ENCODE measurements around the gene CNGB1. TPM values are rescaled to one million over a fixed set of nuclear protein-coding genes. Genes with fewer than 3 reads are reported as not detected.

Gene CNGB1
- total and polyA plus RNA-seq, 4 donors = under 0.01 TPM; not detected in 2

DNA sequence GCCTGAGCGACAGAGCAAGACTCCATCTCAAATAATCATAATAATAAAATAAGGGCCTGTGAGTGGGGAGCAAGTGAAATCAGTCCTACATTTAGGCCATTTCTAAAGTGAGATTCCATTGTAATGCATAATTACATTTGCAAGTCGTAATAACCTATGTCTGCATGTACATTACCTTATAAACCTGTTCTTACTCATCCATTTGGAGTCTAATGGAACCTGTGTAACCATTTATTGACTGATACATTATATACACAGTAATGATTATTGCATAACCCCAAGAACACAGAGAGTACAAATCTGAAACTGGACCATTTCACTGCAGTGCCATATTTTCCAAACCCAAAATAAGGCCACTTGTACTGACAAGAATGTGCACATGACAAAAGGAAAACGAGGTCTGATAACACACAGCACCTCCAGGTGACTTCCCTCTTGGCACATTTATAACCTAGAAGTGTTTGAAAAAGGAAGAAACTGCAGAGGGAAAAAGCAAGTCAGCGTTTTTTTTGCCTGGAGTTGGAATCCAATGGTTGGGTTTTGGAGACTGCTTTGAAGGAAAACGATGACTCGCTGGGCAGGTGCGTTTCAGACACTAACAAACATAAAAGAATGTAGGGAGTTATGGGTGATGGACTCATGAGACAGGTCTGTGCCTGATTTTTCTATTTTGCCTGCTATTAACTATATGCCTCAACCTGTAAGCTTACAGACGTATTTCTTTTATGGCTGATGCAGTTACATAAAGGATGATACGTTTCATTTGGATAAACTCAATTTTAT, 105.0 kb downstream of the CNGB1 start:
- Histone ChIP-seq H3K9me3 (ENCODE audit: control insufficient read depth in 4 of 4, low read length in 3 of 4) (no peaks in the 10 kb centered on the region), H3K36me3 (ENCODE audit: control insufficient read depth in 4 of 4, insufficient read depth in 3 of 4, low read depth in 1 of 4, low read length in 3 of 4) (no peaks in the 10 kb centered on the region), H3K4me1 (ENCODE audit: control insufficient read depth in 4 of 4, insufficient read depth in 4 of 4, low read length in 3 of 4) (peaks cover 0 to 14% (median 12%) of the 10 kb centered on the region in 4 donors), H3K27me3 (ENCODE audit: control insufficient read depth in 4 of 4, insufficient read depth in 4 of 4, low read length in 3 of 4) (no peaks in the 10 kb centered on the region), H3K9ac (ENCODE audit: low read depth in 1 of 2, low read length in 2 of 2) (no peak overlapping the region), H3K27ac (ENCODE audit: low read depth in 1 of 2, low read length in 2 of 2) (no peak overlapping the region), H3K4me3 (ENCODE audit: low read depth in 1 of 3, low read length in 3 of 3) (no peak overlapping the region)
- TF ChIP-seq, protein P1, sequence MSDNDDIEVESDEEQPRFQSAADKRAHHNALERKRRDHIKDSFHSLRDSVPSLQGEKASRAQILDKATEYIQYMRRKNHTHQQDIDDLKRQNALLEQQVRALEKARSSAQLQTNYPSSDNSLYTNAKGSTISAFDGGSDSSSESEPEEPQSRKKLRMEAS (IDR thresholded peaks at IDR 0.05) = no peak
- TF ChIP-seq TAF1 (conservative IDR thresholded peaks at IDR 0.05) (no peak), EGR1 (IDR thresholded peaks at IDR 0.05; ENCODE audit: low read depth in 2 of 2) (no peak), HNF4G (IDR thresholded peaks at IDR 0.05) (no peak), RAD21 (IDR thresholded peaks at IDR 0.05) (no peak), FOXA1 (IDR thresholded peaks at IDR 0.05) (no peak), RXRA (IDR thresholded peaks at IDR 0.05) (no peak)
- TF ChIP-seq, protein P2, sequence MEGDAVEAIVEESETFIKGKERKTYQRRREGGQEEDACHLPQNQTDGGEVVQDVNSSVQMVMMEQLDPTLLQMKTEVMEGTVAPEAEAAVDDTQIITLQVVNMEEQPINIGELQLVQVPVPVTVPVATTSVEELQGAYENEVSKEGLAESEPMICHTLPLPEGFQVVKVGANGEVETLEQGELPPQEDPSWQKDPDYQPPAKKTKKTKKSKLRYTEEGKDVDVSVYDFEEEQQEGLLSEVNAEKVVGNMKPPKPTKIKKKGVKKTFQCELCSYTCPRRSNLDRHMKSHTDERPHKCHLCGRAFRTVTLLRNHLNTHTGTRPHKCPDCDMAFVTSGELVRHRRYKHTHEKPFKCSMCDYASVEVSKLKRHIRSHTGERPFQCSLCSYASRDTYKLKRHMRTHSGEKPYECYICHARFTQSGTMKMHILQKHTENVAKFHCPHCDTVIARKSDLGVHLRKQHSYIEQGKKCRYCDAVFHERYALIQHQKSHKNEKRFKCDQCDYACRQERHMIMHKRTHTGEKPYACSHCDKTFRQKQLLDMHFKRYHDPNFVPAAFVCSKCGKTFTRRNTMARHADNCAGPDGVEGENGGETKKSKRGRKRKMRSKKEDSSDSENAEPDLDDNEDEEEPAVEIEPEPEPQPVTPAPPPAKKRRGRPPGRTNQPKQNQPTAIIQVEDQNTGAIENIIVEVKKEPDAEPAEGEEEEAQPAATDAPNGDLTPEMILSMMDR (IDR thresholded peaks at IDR 0.05; ENCODE audit: low read depth, low read length, missing input control) = no peak
- TF ChIP-seq, protein P3, sequence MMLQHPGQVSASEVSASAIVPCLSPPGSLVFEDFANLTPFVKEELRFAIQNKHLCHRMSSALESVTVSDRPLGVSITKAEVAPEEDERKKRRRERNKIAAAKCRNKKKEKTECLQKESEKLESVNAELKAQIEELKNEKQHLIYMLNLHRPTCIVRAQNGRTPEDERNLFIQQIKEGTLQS (IDR thresholded peaks at IDR 0.05) = no peak
- WGBS = 82% methylated on average over 9 of the region's 9 CpGs
- DNase-seq (ENCODE audit: low spot score) = no peak

DNA sequence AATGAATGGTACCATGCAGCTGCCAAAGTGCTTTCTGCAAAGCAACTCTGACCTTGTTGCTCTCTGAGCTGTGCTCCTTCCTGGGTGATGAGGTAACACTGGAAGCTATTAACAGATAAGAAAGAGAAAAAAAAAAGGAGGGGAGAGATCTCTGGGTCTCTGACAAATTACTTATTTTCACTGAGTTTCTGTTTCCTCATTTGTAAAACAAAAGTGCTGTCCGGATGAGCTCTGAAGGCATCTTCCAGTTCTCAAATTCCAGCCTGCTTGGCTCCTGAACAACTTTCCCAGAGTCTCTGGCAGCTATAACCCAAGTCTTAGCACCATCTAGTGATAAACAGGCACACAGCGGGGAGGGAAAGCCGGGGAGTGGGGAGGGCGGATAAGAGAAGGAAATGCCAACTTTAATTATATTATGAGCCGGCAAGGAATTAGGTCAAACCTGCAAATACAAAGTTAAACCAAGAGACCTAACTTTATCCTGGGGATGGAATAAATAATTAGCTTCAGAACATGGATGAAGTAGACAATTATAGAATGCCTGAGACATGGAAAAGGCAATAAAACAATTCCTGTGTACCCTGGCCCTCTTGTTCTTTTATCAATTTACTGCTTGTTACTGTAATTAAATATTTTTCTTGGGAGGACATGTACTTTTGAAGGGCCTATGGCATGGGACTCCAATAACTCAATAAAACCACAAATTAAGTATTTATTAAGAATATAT, 107.3 kb downstream of the CNGB1 start:
- H3K27ac ChIP-seq (ENCODE audit: low read depth in 1 of 2, low read length in 2 of 2) = peak overlapping the region; percentile 83 to 85
- peaks cover under 1 to 30% (median 20%) of the 10 kb centered on the region in 4 donors for H3K4me1 ChIP-seq (ENCODE audit: control insufficient read depth in 4 of 4, insufficient read depth in 4 of 4, low read length in 3 of 4)
- 4% methylated on average over 5 of the region's 5 CpGs for WGBS
- no peak for TF ChIP-seq TAF1 (conservative IDR thresholded peaks at IDR 0.05)
- peak; percentile 66 for TF ChIP-seq NR2F2 (IDR thresholded peaks at IDR 0.05)
- TF ChIP-seq, protein P1 (IDR thresholded peaks at IDR 0.05) = peak; percentile 30
- peak; percentile 24 to 43 for TF ChIP-seq RXRA (IDR thresholded peaks at IDR 0.05)
- TF ChIP-seq, protein P4, sequence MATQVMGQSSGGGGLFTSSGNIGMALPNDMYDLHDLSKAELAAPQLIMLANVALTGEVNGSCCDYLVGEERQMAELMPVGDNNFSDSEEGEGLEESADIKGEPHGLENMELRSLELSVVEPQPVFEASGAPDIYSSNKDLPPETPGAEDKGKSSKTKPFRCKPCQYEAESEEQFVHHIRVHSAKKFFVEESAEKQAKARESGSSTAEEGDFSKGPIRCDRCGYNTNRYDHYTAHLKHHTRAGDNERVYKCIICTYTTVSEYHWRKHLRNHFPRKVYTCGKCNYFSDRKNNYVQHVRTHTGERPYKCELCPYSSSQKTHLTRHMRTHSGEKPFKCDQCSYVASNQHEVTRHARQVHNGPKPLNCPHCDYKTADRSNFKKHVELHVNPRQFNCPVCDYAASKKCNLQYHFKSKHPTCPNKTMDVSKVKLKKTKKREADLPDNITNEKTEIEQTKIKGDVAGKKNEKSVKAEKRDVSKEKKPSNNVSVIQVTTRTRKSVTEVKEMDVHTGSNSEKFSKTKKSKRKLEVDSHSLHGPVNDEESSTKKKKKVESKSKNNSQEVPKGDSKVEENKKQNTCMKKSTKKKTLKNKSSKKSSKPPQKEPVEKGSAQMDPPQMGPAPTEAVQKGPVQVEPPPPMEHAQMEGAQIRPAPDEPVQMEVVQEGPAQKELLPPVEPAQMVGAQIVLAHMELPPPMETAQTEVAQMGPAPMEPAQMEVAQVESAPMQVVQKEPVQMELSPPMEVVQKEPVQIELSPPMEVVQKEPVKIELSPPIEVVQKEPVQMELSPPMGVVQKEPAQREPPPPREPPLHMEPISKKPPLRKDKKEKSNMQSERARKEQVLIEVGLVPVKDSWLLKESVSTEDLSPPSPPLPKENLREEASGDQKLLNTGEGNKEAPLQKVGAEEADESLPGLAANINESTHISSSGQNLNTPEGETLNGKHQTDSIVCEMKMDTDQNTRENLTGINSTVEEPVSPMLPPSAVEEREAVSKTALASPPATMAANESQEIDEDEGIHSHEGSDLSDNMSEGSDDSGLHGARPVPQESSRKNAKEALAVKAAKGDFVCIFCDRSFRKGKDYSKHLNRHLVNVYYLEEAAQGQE (IDR thresholded peaks at IDR 0.05) = no peak
- no peak for TF ChIP-seq FOXA1 (IDR thresholded peaks at IDR 0.05)
- no peak for TF ChIP-seq FOXA2 (IDR thresholded peaks at IDR 0.05)
- peak; percentile 23 to 53 for TF ChIP-seq HNF4A (conservative IDR thresholded peaks at IDR 0.05)
- no peak for TF ChIP-seq SP1 (IDR thresholded peaks at IDR 0.05)
- TF ChIP-seq, protein P5, sequence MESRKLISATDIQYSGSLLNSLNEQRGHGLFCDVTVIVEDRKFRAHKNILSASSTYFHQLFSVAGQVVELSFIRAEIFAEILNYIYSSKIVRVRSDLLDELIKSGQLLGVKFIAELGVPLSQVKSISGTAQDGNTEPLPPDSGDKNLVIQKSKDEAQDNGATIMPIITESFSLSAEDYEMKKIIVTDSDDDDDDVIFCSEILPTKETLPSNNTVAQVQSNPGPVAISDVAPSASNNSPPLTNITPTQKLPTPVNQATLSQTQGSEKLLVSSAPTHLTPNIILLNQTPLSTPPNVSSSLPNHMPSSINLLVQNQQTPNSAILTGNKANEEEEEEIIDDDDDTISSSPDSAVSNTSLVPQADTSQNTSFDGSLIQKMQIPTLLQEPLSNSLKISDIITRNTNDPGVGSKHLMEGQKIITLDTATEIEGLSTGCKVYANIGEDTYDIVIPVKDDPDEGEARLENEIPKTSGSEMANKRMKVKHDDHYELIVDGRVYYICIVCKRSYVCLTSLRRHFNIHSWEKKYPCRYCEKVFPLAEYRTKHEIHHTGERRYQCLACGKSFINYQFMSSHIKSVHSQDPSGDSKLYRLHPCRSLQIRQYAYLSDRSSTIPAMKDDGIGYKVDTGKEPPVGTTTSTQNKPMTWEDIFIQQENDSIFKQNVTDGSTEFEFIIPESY (IDR thresholded peaks at IDR 0.05) = no peak
- no peak for TF ChIP-seq JUND (IDR thresholded peaks at IDR 0.05)
- TF ChIP-seq GABPA (IDR thresholded peaks at IDR 0.05 in 1 of 2, conservative IDR thresholded peaks at IDR 0.05 in 1 of 2) = no peak
- no peak for TF ChIP-seq EGR1 (IDR thresholded peaks at IDR 0.05; ENCODE audit: low read depth in 2 of 2)
- TF ChIP-seq, protein P2 (IDR thresholded peaks at IDR 0.05; ENCODE audit: low read depth, low read length, missing input control) = peak; percentile 50
- no peak for TF ChIP-seq YY1 (IDR thresholded peaks at IDR 0.05)
- TF ChIP-seq RAD21 (IDR thresholded peaks at IDR 0.05) = peak; percentile 90
- no peak for TF ChIP-seq HNF4G (IDR thresholded peaks at IDR 0.05)
- TF ChIP-seq, protein P3 (IDR thresholded peaks at IDR 0.05) = no peak
- H3K4me3 ChIP-seq (ENCODE audit: low read depth in 1 of 3, low read length in 3 of 3) = no peak overlapping the region
- no peaks in the 10 kb centered on the region for H3K36me3 ChIP-seq (ENCODE audit: control insufficient read depth in 4 of 4, insufficient read depth in 3 of 4, low read depth in 1 of 4, low read length in 3 of 4)
- H3K9me3 ChIP-seq (ENCODE audit: control insufficient read depth in 4 of 4, low read length in 3 of 4) = no peaks in the 10 kb centered on the region
- no peaks in the 10 kb centered on the region for H3K27me3 ChIP-seq (ENCODE audit: control insufficient read depth in 4 of 4, insufficient read depth in 4 of 4, low read length in 3 of 4)
- no peak overlapping the region for H3K9ac ChIP-seq (ENCODE audit: low read depth in 1 of 2, low read length in 2 of 2)
- DNase-seq (ENCODE audit: low spot score) = no peak

All from liver (tissue), 9 donors.